Esophagus muscularis mucosa (tissue), 4 donors: ENCODE measurements around the gene PSME2. TPM values are rescaled to one million over a fixed set of nuclear protein-coding genes. Genes with fewer than 3 reads are reported as not detected.

Experiments
- DNase-seq: peaks from one replicate; pipeline ENCODE4 v3.0.0-alpha.2; 2017; ENCODE audit errors: extremely low spot score
- H3K27ac ChIP-seq, 4 donors: fragments of 200-600 bp; sonication (generic); replicated peaks in 1 of 4; 1 replicate in 3 of 4; 2 replicates in 1 of 4; pipeline ENCODE4 v1.5.1; 2016 to 2019; ENCODE audit warnings: mild to moderate bottlenecking in 1 of 4
- H3K27me3 ChIP-seq, 4 donors: fragments of 200-600 bp; sonication (generic); one replicate each; pipeline versions ENCODE4 v1.5.1 to v1.6.0; 2016 to 2019
- H3K36me3 ChIP-seq, 4 donors: fragments of 200-600 bp; sonication (generic); one replicate each; pipeline ENCODE4 v1.5.1; 2016 to 2019
- H3K4me1 ChIP-seq, 4 donors: fragments of 200-600 bp; sonication (generic); one replicate each; pipeline ENCODE4 v1.5.1; 2016 to 2019
- H3K4me3 ChIP-seq, 4 donors: fragments of 200-600 bp; sonication (generic); 1 replicate in 2 of 4; 2 replicates in 2 of 4; pipeline ENCODE4 v1.5.1; 2016 to 2019; ENCODE audit warnings: mild to moderate bottlenecking in 4 of 4, moderate library complexity in 1 of 4
- H3K9me3 ChIP-seq, 4 donors: fragments of 200-600 bp; sonication (generic); 1 replicate in 3 of 4; 2 replicates in 1 of 4; pipeline ENCODE4 v1.5.1; 2016 to 2019
- CTCF ChIP-seq, 3 experiments: fragments of 200-600 bp in 2 of 3; fragments of 450-650 bp in 1 of 3; sonication (generic) in 2 of 3; IDR thresholded peaks; one replicate each; pipeline ENCODE4 v1.5.1; 2017 to 2019; ENCODE audit warnings: antibody characterized with exemption in 3 of 3, mild to moderate bottlenecking in 2 of 3, moderate library complexity in 1 of 3
- EP300 ChIP-seq: sonication (generic); formaldehyde crosslinking; IDR thresholded peaks from one replicate; pipeline ENCODE4 v1.6.1; 2017; ENCODE audit warnings: antibody characterized with exemption
- POLR2A ChIP-seq: fragments of 450-650 bp; IDR thresholded peaks from one replicate; pipeline ENCODE4 v1.6.1; 2017; ENCODE audit warnings: antibody characterized with exemption, moderate library complexity, mild to moderate bottlenecking, low read depth
- POLR2AphosphoS5 ChIP-seq, 2 donors: sonication (generic); formaldehyde crosslinking; IDR thresholded peaks; one replicate each; pipeline ENCODE4 v1.6.1; 2017; ENCODE audit warnings: antibody characterized with exemption in 2 of 2
- WGBS: methylation state at CpG from one replicate; pipeline ENCODE4 v1.1.5; 2018; 5-methylcytosine and 5-hydroxymethylcytosine counted together
- intact Hi-C: fragments of 100-400 bp; cut with DNase I; formaldehyde crosslinking; loops from one replicate; pipeline ENCODE4 v1.15.1; 2023
- total RNA-seq, 4 donors: library from RNA; depleted of rRNA; stranded (reverse); fragments of >200 nt; gene quantifications; one replicate each; pipeline versions ENCODE4 v1.1.0 to v1.2.1, GENCODE V29; 2016

PSME2 gene
- total RNA-seq, 4 donors from 2014 or later = 32.8 to 64.3 (median 42.6) TPM

GRCh38 chr14:24113801-24114531 lies 32.4 kb downstream of the PSME2 start:
- Histone ChIP-seq H3K9me3 (no peaks in the 10 kb centered on the region), H3K27ac (peak overlapping the region; percentile 93 to 98 (median 97)), H3K4me3 (peak overlapping the region; percentile 63 to 96 (median 67)), H3K36me3 (peaks cover 12 to 24% (median 21%) of the 10 kb centered on the region in 4 donors), H3K4me1 (peaks cover 22 to 25% (median 25%) of the 10 kb centered on the region in 4 donors), H3K27me3 (no peaks in the 10 kb centered on the region)
- under 1% methylated on average over 24 of the region's 42 CpGs for WGBS
- peak in 1 of 2 donors; percentile 79 for TF ChIP-seq POLR2AphosphoS5 (IDR thresholded peaks at IDR 0.05)
- no peak for TF ChIP-seq POLR2A
- no peak for TF ChIP-seq EP300
- no peak for TF ChIP-seq CTCF (IDR thresholded peaks at IDR 0.05)
- intact Hi-C loops = loop anchor here (1.0 kb wide), 1 partner anchor 22 kb away; the partner anchor contains the start of gene PSME1
- peak; percentile 98 for DNase-seq

GRCh38 chr14:24113379-24113800 lies 33.0 kb downstream of the PSME2 start:
- Histone ChIP-seq H3K36me3 (peaks cover 6 to 18% (median 16%) of the 10 kb centered on the region in 4 donors), H3K4me3 (peak overlapping the region; percentile 63 to 96 (median 67)), H3K27ac (peak overlapping the region; percentile 93 to 98 (median 97)), H3K9me3 (no peaks in the 10 kb centered on the region), H3K27me3 (no peaks in the 10 kb centered on the region), H3K4me1 (peaks cover 28 to 31% (median 30%) of the 10 kb centered on the region in 4 donors)
- TF ChIP-seq POLR2A = no peak
- no peak for TF ChIP-seq EP300
- TF ChIP-seq CTCF (IDR thresholded peaks at IDR 0.05) = no peak
- no peak for TF ChIP-seq POLR2AphosphoS5 (IDR thresholded peaks at IDR 0.05)
- intact Hi-C loops = no loop called here
- 20% methylated on average over 10 of the region's 15 CpGs for WGBS
- DNase-seq = no peak

GRCh38 chr14:24110523-24110922 lies 35.9 kb downstream of the PSME2 start:
- no peak for DNase-seq
- H3K36me3 ChIP-seq = no peaks in the 10 kb centered on the region
- no peak overlapping the region for H3K27ac ChIP-seq
- H3K4me3 ChIP-seq = no peak overlapping the region
- no peaks in the 10 kb centered on the region for H3K9me3 ChIP-seq
- peaks cover 14 to 20% (median 18%) of the 10 kb centered on the region in 4 donors for H3K4me1 ChIP-seq
- no peaks in the 10 kb centered on the region for H3K27me3 ChIP-seq
- TF ChIP-seq POLR2AphosphoS5 (IDR thresholded peaks at IDR 0.05) (no peak), POLR2A (no peak)
- intact Hi-C loops = no loop called here
- 65% methylated on average over 1 of the region's 1 CpG for WGBS

GRCh38 chr14:24110060-24110459 lies 36.4 kb downstream of the PSME2 start:
- Histone ChIP-seq H3K27me3 (no peaks in the 10 kb centered on the region), H3K36me3 (no peaks in the 10 kb centered on the region), H3K27ac (no peak overlapping the region), H3K9me3 (no peaks in the 10 kb centered on the region), H3K4me3 (no peak overlapping the region), H3K4me1 (peaks cover 12 to 18% (median 15%) of the 10 kb centered on the region in 4 donors)
- TF ChIP-seq POLR2AphosphoS5 (IDR thresholded peaks at IDR 0.05) (no peak), CTCF (IDR thresholded peaks at IDR 0.05) (no peak), EP300 (no peak), POLR2A (no peak)
- DNase-seq = no peak
- intact Hi-C loops = no loop called here
- WGBS = 80% methylated on average over 9 of the region's 9 CpGs

GRCh38 chr14:24108336-24108874 lies 38.0 kb downstream of the PSME2 start:
- Histone ChIP-seq H3K36me3 (peaks cover 0 to 5% (median 4%) of the 10 kb centered on the region in 4 donors), H3K4me1 (peaks cover 9 to 15% (median 13%) of the 10 kb centered on the region in 4 donors), H3K9me3 (no peaks in the 10 kb centered on the region), H3K4me3 (no peak overlapping the region), H3K27ac (peak overlapping the region in 3 of 4 donors; percentile 13 to 42 (median 39)), H3K27me3 (no peaks in the 10 kb centered on the region)
- TF ChIP-seq POLR2AphosphoS5 (IDR thresholded peaks at IDR 0.05) = no peak
- no peak for TF ChIP-seq EP300
- TF ChIP-seq CTCF (IDR thresholded peaks at IDR 0.05) = no peak
- no peak for TF ChIP-seq POLR2A
- no peak for DNase-seq
- 44% methylated on average over 5 of the region's 5 CpGs for WGBS
- intact Hi-C loops = loop anchor here (2.0 to 5.0 kb wide), 2 partner anchors 50 to 54 kb away; partner anchors contain the start of gene IRF9
